Subcutaneous abdominal adipose tissue (tissue), 5 donors: ENCODE measurements around the gene KPRP.

ENCODE experiments used
- H3K27ac ChIP-seq: one replicate; pipeline ENCODE4 v1.7.0; 2013; ENCODE audit warnings: low read depth, mild to moderate bottlenecking, inconsistent platforms, low read length, moderate library complexity
- H3K27me3 ChIP-seq, 5 donors: one replicate each; pipeline ENCODE4 v1.7.0; 2013; ENCODE audit warnings: low read length in 5 of 5, inconsistent platforms in 1 of 5; ENCODE audit not compliant: control insufficient read depth in 5 of 5, insufficient read depth in 4 of 5
- H3K36me3 ChIP-seq, 5 donors: one replicate each; pipeline ENCODE4 v1.7.0; 2013; ENCODE audit warnings: low read length in 5 of 5; ENCODE audit not compliant: control insufficient read depth in 5 of 5, insufficient read depth in 5 of 5
- H3K4me1 ChIP-seq, 5 donors: one replicate each; pipeline ENCODE4 v1.7.0; 2013; ENCODE audit warnings: low read length in 5 of 5, mild to moderate bottlenecking in 3 of 5, moderate library complexity in 1 of 5; ENCODE audit not compliant: control insufficient read depth in 5 of 5, insufficient read depth in 5 of 5
- H3K4me3 ChIP-seq, 5 donors: one replicate each; pipeline ENCODE4 v1.7.0; 2013; ENCODE audit warnings: low read length in 5 of 5, low read depth in 1 of 5
- H3K9ac ChIP-seq, 5 donors: one replicate each; pipeline ENCODE4 v1.7.0; 2013; ENCODE audit warnings: low read length in 5 of 5, mild to moderate bottlenecking in 4 of 5, moderate library complexity in 3 of 5
- H3K9me3 ChIP-seq, 5 donors: one replicate each; pipeline ENCODE4 v1.7.0; 2013; ENCODE audit warnings: low read length in 5 of 5; ENCODE audit not compliant: control insufficient read depth in 5 of 5
- donor health status: healthy.
- donor health status: healthy.
- donor health status: healthy.
- donor health status: healthy.
- donor health status: healthy.

Gene KPRP

GRCh38 chr1:152745765-152746444, 11.9 kb upstream of the KPRP start:
- Histone ChIP-seq H3K36me3 (no peaks in the 10 kb centered on the region), H3K9ac (no peak overlapping the region), H3K4me3 (no peak overlapping the region), H3K9me3 (no peaks in the 10 kb centered on the region), H3K4me1 (no peaks in the 10 kb centered on the region), H3K27ac (no peak overlapping the region), H3K27me3 (peaks cover 0 to 4% (median 0%) of the 10 kb centered on the region in 5 donors)

GRCh38 chr1:152747831-152748230, 10.0 kb upstream of the KPRP start:
- Histone ChIP-seq H3K9ac (no peak overlapping the region), H3K4me3 (no peak overlapping the region), H3K9me3 (no peaks in the 10 kb centered on the region), H3K27me3 (peaks cover 0 to 4% (median 0%) of the 10 kb centered on the region in 5 donors), H3K36me3 (no peaks in the 10 kb centered on the region), H3K27ac (no peak overlapping the region), H3K4me1 (no peaks in the 10 kb centered on the region)

GRCh38 chr1:152752225-152752624, 5.6 kb upstream of the KPRP start:
- no peak overlapping the region for H3K9ac ChIP-seq
- no peak overlapping the region for H3K4me3 ChIP-seq
- no peaks in the 10 kb centered on the region for H3K4me1 ChIP-seq
- H3K9me3 ChIP-seq = no peaks in the 10 kb centered on the region
- no peaks in the 10 kb centered on the region for H3K36me3 ChIP-seq
- no peak overlapping the region for H3K27ac ChIP-seq
- H3K27me3 ChIP-seq = peaks cover 0 to 3% (median 0%) of the 10 kb centered on the region in 5 donors

GRCh38 chr1:152753586-152753985, 4.2 kb upstream of the KPRP start:
- Histone ChIP-seq H3K4me3 (no peak overlapping the region), H3K36me3 (no peaks in the 10 kb centered on the region), H3K9ac (no peak overlapping the region), H3K9me3 (no peaks in the 10 kb centered on the region), H3K27me3 (peaks cover 0 to 4% (median 0%) of the 10 kb centered on the region in 5 donors), H3K27ac (no peak overlapping the region), H3K4me1 (no peaks in the 10 kb centered on the region)

- Histone ChIP-seq H3K27ac (no peak overlapping the region), H3K27me3 (peaks cover 0 to 8% (median 3%) of the 10 kb centered on the region in 5 donors), H3K36me3 (no peaks in the 10 kb centered on the region), H3K4me1 (no peaks in the 10 kb centered on the region), H3K9me3 (no peaks in the 10 kb centered on the region), H3K4me3 (no peak overlapping the region), H3K9ac (no peak overlapping the region)
Observed at GRCh38 chr1:152756872-152757271, 953 bp upstream of the KPRP start.

- no peaks in the 10 kb centered on the region for H3K4me1 ChIP-seq
- no peaks in the 10 kb centered on the region for H3K9me3 ChIP-seq
- H3K27ac ChIP-seq = no peak overlapping the region
- no peak overlapping the region for H3K9ac ChIP-seq
- no peaks in the 10 kb centered on the region for H3K36me3 ChIP-seq
- no peak overlapping the region for H3K4me3 ChIP-seq
- peaks cover 0 to 8% (median 3%) of the 10 kb centered on the region in 5 donors for H3K27me3 ChIP-seq
Observed at GRCh38 chr1:152758636-152759035, 811 bp downstream of the KPRP start.

GRCh38 chr1:152759453-152760173, 1.8 kb downstream of the KPRP start:
- H3K27ac ChIP-seq = no peak overlapping the region

GRCh38 chr1:152760551-152761190, 2.8 kb downstream of the KPRP start:
- H3K9ac ChIP-seq = no peak overlapping the region
- no peaks in the 10 kb centered on the region for H3K9me3 ChIP-seq
- H3K4me1 ChIP-seq = no peaks in the 10 kb centered on the region
- no peak overlapping the region for H3K4me3 ChIP-seq
- no peak overlapping the region for H3K27ac ChIP-seq
- no peaks in the 10 kb centered on the region for H3K36me3 ChIP-seq
- H3K27me3 ChIP-seq = peaks cover 0 to 8% (median 3%) of the 10 kb centered on the region in 5 donors

More at GRCh38 chr1:152759453-152760173, 1.8 kb downstream of the KPRP start:
- Histone ChIP-seq H3K4me3 (no peak overlapping the region), H3K36me3 (no peaks in the 10 kb centered on the region), H3K27me3 (peaks cover 0 to 8% (median 3%) of the 10 kb centered on the region in 5 donors), H3K4me1 (no peaks in the 10 kb centered on the region), H3K9me3 (no peaks in the 10 kb centered on the region), H3K9ac (no peak overlapping the region)

- H3K36me3 ChIP-seq = no peaks in the 10 kb centered on the region
- no peaks in the 10 kb centered on the region for H3K4me1 ChIP-seq
- H3K9me3 ChIP-seq = no peaks in the 10 kb centered on the region
- H3K4me3 ChIP-seq = no peak overlapping the region
- H3K27me3 ChIP-seq = peaks cover 0 to 8% (median 3%) of the 10 kb centered on the region in 5 donors
- no peak overlapping the region for H3K27ac ChIP-seq
- H3K9ac ChIP-seq = no peak overlapping the region
Observed at GRCh38 chr1:152761609-152762213, 3.9 kb downstream of the KPRP start.
